ENCODE results near the gene SLC12A5. TPM values are rescaled to one million over a fixed set of nuclear protein-coding genes. Genes with fewer than 3 reads are reported as not detected.
A peak's percentile ranks its signal among the peaks of the same experiment; 100 is the strongest.

SLC12A5 gene
- total and polyA plus RNA-seq, 8 donors: 0.93 to 6.2 (median 3.4) TPM; not detected in 4

DNA sequence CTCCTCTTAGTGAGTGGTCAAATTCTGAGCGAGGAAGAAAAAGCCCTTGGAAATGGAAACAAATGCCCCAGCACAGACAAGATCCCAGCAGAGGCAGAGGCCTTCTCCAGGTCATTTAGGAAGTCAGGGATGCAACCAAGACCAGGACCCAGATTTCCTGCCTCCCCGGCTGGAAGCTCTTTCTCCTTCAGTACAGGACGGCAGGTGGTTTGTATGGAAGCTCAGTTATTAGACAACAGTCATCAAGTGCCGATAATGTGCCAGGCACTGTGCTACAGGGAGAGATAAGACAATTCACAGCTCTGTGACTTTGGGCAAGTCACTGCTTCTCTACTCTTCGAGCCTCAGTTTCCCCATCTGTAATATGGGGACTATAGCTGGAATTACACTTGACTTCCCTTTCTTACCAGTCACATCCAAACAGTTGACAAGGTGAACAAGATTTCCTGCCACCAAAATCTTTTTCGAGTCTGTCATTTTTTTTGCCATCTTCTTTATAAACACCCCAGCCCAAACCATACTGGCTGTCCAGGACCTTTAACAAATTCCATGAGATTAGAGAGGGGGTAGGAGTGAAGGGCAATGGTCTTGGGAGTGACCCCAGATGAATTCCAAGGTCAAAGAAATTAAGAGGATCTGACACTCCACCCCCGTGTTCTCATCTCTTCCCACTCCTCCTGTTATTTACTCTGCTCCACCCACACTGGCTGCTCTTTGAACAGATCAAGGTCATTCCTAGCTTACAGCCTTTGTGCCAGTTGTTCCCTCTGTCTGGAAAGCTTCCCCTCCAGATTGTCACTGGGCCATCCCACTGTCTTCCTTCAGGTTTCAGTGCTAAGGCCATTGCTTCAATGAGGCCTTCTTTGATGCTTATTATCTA lies 14.3 kb upstream of the SLC12A5 start:
- Histone ChIP-seq H3K9me3 (no peaks in the 10 kb centered on the region), H3K27me3 (peaks cover 36 to 95% (median 50%) of the 10 kb centered on the region in 3 donors), H3K27ac (no peak overlapping the region), H3K4me3 (peak overlapping the region in 1 of 4 donors; percentile 33), H3K36me3 (no peaks in the 10 kb centered on the region), H3K4me1 (peaks cover 6 to 44% (median 18%) of the 10 kb centered on the region in 4 donors)
- WGBS, 5 donors: 55 to 67% (median 62%) methylated on average over 7 of the region's 7 CpGs
- no peak for DNase-seq
- TF ChIP-seq, protein P1, sequence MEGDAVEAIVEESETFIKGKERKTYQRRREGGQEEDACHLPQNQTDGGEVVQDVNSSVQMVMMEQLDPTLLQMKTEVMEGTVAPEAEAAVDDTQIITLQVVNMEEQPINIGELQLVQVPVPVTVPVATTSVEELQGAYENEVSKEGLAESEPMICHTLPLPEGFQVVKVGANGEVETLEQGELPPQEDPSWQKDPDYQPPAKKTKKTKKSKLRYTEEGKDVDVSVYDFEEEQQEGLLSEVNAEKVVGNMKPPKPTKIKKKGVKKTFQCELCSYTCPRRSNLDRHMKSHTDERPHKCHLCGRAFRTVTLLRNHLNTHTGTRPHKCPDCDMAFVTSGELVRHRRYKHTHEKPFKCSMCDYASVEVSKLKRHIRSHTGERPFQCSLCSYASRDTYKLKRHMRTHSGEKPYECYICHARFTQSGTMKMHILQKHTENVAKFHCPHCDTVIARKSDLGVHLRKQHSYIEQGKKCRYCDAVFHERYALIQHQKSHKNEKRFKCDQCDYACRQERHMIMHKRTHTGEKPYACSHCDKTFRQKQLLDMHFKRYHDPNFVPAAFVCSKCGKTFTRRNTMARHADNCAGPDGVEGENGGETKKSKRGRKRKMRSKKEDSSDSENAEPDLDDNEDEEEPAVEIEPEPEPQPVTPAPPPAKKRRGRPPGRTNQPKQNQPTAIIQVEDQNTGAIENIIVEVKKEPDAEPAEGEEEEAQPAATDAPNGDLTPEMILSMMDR (IDR thresholded peaks at IDR 0.05): no peak
- TF ChIP-seq POLR2AphosphoS5 (IDR thresholded peaks at IDR 0.05) (no peak), EP300 (IDR thresholded peaks at IDR 0.05) (no peak), POLR2A (IDR thresholded peaks at IDR 0.05) (no peak)
- intact Hi-C loops (cut with DNase I; ENCODE audit: low total_unique reads): loop anchor here (10.0 kb wide), 1 partner anchor 80 kb away; no protein-coding TSS in a partner anchor

DNA sequence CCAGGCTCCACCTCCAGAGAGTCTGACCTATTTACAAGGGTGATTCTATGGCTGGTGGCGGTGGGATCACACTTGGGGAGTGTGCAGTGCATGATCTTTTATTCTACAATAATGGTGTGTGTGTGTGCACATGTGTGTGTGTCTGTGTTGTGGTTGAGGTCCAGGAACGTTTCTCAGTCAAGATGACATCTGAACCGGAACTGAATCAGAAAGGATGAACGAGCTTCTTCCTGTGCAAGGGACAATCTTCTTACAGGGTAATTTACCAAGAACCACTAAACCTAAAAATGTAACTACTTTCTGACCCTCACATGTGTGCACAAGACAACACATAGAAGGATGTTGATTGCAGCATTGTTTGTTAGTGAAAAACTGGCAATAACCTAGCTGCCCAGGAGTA lies 11.7 kb upstream of the SLC12A5 start:
- peaks cover 15 to 32% (median 24%) of the 10 kb centered on the region in 4 donors for H3K4me1 ChIP-seq
- H3K27me3 ChIP-seq: peaks cover 30 to 95% (median 44%) of the 10 kb centered on the region in 3 donors
- no peaks in the 10 kb centered on the region for H3K9me3 ChIP-seq
- H3K27ac ChIP-seq: no peak overlapping the region
- no peak for DNase-seq
- H3K4me3 ChIP-seq: no peak overlapping the region
- TF ChIP-seq, protein P1 (IDR thresholded peaks at IDR 0.05): no peak
- TF ChIP-seq POLR2AphosphoS5 (IDR thresholded peaks at IDR 0.05) (no peak), POLR2A (IDR thresholded peaks at IDR 0.05) (no peak), EP300 (IDR thresholded peaks at IDR 0.05) (no peak)
- no peaks in the 10 kb centered on the region for H3K36me3 ChIP-seq
- 67 to 74% (median 69%) methylated on average over 4 of the region's 4 CpGs for WGBS, 5 donors
- intact Hi-C loops (cut with DNase I; ENCODE audit: low total_unique reads): loop anchor here (10.0 kb wide), 1 partner anchor 78 kb away; no protein-coding TSS in a partner anchor

DNA sequence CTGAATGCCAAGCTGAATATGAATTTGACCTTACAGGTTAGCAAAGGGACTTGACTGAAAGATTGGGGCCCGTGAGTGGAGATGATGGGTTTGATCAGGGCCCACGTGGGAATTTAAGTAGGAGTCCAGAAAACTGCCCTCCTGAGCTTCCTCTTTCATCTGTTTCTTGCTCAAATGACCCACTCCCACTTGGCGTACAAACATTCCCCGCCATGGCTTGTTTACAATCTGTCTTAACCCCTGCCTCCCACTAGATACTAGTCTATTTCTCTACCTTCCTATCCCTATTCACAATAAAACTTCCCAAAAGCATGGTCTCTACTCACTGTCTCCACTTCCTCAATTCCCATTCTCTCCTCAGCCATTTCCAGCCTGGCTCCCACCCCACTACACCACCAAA lies 10.9 kb upstream of the SLC12A5 start:
- no peak for DNase-seq
- Histone ChIP-seq H3K27me3 (peaks cover 28 to 95% (median 44%) of the 10 kb centered on the region in 3 donors), H3K4me1 (peaks cover 19 to 34% (median 33%) of the 10 kb centered on the region in 4 donors), H3K4me3 (no peak overlapping the region), H3K9me3 (no peaks in the 10 kb centered on the region), H3K27ac (no peak overlapping the region), H3K36me3 (no peaks in the 10 kb centered on the region)
- intact Hi-C loops (cut with DNase I; ENCODE audit: low total_unique reads): loop anchor here (10.0 kb wide), 1 partner anchor 77 kb away; no protein-coding TSS in a partner anchor
- TF ChIP-seq POLR2A (IDR thresholded peaks at IDR 0.05) (no peak), EP300 (IDR thresholded peaks at IDR 0.05) (no peak), POLR2AphosphoS5 (IDR thresholded peaks at IDR 0.05) (no peak)
- TF ChIP-seq, protein P1 (IDR thresholded peaks at IDR 0.05): no peak
- WGBS, 5 donors: 32 to 41% (median 34%) methylated on average over 4 of the region's 4 CpGs

DNA sequence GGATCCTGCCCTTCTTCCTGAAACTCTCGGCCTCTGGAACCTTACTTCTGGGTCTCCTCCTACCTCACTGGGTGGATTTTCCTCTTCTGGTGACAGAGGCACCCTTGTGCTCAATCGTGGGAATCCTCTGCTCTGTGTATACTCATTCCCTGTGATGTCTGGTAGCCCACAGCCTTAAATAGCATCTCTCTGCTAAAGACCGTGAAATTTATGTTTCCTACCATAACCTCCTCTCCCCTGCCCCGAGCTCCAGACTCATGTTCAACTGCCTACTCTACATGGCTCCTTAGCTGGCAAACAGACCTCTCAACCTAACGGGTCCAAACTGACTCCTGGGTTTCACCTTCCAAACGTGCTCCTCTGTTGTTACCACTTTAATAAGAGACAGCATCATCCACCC lies 10.4 kb upstream of the SLC12A5 start:
- Histone ChIP-seq H3K27ac (no peak overlapping the region), H3K4me3 (no peak overlapping the region), H3K27me3 (peaks cover 26 to 95% (median 43%) of the 10 kb centered on the region in 3 donors), H3K4me1 (peaks cover 19 to 30% (median 30%) of the 10 kb centered on the region in 4 donors), H3K9me3 (no peaks in the 10 kb centered on the region), H3K36me3 (no peaks in the 10 kb centered on the region)
- TF ChIP-seq POLR2AphosphoS5 (IDR thresholded peaks at IDR 0.05): no peak
- TF ChIP-seq EP300 (IDR thresholded peaks at IDR 0.05): no peak
- no peak for TF ChIP-seq POLR2A (IDR thresholded peaks at IDR 0.05)
- TF ChIP-seq, protein P1 (IDR thresholded peaks at IDR 0.05): no peak
- WGBS, 5 donors: 57 to 64% (median 58%) methylated on average over 6 of the region's 6 CpGs
- no peak for DNase-seq
- intact Hi-C loops (cut with DNase I; ENCODE audit: low total_unique reads): loop anchor here (10.0 kb wide), 1 partner anchor 76 kb away; no protein-coding TSS in a partner anchor

All from stomach (tissue), 9 donors.